ENCODE measurements around the gene TMEM186. TPM values are rescaled to one million over a fixed set of nuclear protein-coding genes. Genes with fewer than 3 reads are reported as not detected.
"Not testable (repeated sequence)": the region's sequence is repeated elsewhere in the genome, so short reads cannot be mapped to it uniquely, and the experiment has no call there.

The TMEM186 gene
- total and polyA plus RNA-seq, 2 experiments from 2014 or later, result 8.3 to 14.8 TPM

DNA sequence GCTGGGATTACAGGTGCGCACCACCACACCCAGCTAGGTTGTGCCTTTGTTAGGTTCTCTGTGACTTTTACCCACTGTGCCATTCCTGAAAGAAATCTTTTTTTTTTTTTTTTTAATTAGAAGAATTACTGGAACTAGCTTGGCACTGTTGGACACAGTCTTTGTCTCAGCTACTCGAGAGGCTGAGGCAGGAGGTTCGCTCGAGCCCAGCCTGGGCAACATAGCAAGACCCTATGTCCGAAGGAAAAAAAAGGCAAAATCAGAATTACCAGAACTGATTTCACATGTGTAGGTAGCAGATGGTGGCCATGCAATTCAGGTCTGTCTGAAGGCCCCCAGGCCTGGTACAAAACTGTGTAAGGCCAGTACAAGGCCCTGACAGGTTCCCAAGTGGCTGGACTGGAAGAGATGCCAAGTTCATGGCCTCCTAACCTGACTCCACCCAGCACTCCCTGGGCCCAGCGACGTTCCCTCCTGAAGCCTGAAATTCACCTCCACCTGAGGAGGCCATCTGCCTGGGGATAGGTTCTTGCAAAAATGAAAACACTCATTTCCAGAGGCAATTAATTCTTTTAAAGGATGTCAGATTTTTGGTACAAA is 48.4 kb upstream of the TMEM186 start (continued):
- TF ChIP-seq, protein P1, sequence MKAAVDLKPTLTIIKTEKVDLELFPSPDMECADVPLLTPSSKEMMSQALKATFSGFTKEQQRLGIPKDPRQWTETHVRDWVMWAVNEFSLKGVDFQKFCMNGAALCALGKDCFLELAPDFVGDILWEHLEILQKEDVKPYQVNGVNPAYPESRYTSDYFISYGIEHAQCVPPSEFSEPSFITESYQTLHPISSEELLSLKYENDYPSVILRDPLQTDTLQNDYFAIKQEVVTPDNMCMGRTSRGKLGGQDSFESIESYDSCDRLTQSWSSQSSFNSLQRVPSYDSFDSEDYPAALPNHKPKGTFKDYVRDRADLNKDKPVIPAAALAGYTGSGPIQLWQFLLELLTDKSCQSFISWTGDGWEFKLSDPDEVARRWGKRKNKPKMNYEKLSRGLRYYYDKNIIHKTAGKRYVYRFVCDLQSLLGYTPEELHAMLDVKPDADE (IDR thresholded peaks at IDR 0.05), result no peak
- no peak for TF ChIP-seq NANOG (IDR thresholded peaks at IDR 0.05; ENCODE audit: borderline replicate concordance)
- TF ChIP-seq CREB1 (CRISPR knock-in tag; IDR thresholded peaks at IDR 0.05; ENCODE audit: low read depth), result no peak
- no peak for TF ChIP-seq POLR2AphosphoS5 (IDR thresholded peaks at IDR 0.05; ENCODE audit: low read depth)
- no peak for TF ChIP-seq JUNB (IDR thresholded peaks at IDR 0.05; ENCODE audit: unreplicated experiment)
- TF ChIP-seq STAT1 (IDR thresholded peaks at IDR 0.05; ENCODE audit: unreplicated experiment), result no peak
- TF ChIP-seq ZNF114 (CRISPR knock-in tag; IDR thresholded peaks at IDR 0.05), result no peak

DNA sequence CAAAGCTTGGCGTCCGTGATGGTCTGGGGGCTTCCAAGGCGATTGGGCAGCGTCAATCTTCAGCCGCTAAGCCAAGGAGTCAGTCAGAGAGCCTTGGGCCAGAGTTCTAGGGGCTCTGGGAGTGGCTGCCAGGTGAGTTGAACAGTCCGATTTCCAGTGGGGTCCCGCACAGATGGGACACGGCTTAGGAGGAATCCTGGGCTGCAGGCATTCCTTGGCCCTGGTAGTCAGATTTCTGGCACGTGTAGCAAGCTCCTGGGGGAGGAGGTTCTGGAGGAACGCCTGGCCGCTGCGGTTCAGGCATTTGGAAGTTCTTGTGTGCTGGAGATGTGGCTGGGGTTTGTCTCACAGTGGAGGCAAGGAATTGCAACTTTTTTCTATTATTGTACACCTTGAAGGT is 45.9 kb upstream of the TMEM186 start:
- H3K9me2 ChIP-seq (ENCODE audit: insufficient read depth); H3K4me3 ChIP-seq; H3K27ac ChIP-seq (ENCODE audit: low read depth); H3K4me2 ChIP-seq; H4K20me1 ChIP-seq (replicated peaks; ENCODE audit: insufficient read depth); ATAC-seq; H2AFZ ChIP-seq; DNase-seq (ENCODE audit: low spot score); H3K9me3 Mint-ChIP-seq; H3K27me3 ChIP-seq (ENCODE audit: insufficient read depth); H3K36me3 ChIP-seq (ENCODE audit: insufficient read depth); H3F3A ChIP-seq (replicated peaks; ENCODE audit: low read depth); H3K4me3 Mint-ChIP-seq: not testable (repeated sequence)
- Mint-ChIP-seq H3K27me3 (ENCODE audit: insufficient read depth, low read depth, poor library complexity) (peaks cover 18% of the 10 kb centered on the region), H3K27ac (0 out of 2 replicates have a peak overlapping the region, but pooled peaks have one; percentile 21), H3K36me3 (ENCODE audit: low read depth) (peaks cover 18% of the 10 kb centered on the region), H3K4me1 (peaks cover 32% of the 10 kb centered on the region)
- H3K4me1 ChIP-seq (ENCODE audit: insufficient read depth), result peaks cover 13% of the 10 kb centered on the region
- peaks cover 31% of the 10 kb centered on the region for H3K79me2 ChIP-seq (replicated peaks; ENCODE audit: insufficient read depth)

DNA sequence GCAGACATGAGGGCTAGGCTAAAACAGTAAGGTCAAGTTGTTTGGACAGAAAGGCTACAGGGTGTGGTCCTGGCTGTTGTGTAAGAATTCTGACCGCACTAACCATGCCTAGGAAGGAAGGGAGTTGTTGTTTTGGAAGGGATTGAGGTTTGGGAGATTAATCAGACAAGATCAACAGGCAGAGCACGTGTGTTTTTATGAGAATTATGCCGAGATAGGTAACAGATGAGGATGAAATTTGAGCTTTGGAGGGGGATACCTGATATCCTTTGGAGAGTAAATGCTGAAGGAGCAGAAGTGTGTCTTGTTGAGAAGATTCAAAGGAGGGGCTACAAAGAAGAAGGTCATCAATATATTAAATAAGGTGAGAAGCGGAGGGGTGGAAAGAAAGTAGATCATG is 44.6 kb upstream of the TMEM186 start:
- H4K20me1 ChIP-seq (replicated peaks; ENCODE audit: insufficient read depth); H3K9me2 ChIP-seq (ENCODE audit: insufficient read depth); H3K27ac ChIP-seq (ENCODE audit: low read depth); H3K4me3 ChIP-seq; H3K9me3 Mint-ChIP-seq; DNase-seq (ENCODE audit: low spot score); H2AFZ ChIP-seq; ATAC-seq; H3K4me3 Mint-ChIP-seq; H3K36me3 ChIP-seq (ENCODE audit: insufficient read depth); H3K27me3 ChIP-seq (ENCODE audit: insufficient read depth); H3K4me2 ChIP-seq; H3K27ac Mint-ChIP-seq; H3F3A ChIP-seq (replicated peaks; ENCODE audit: low read depth): not testable (repeated sequence)
- Histone ChIP-seq H3K4me1 (ENCODE audit: insufficient read depth) (peaks cover 22% of the 10 kb centered on the region), H3K79me2 (replicated peaks; ENCODE audit: insufficient read depth) (peaks cover 41% of the 10 kb centered on the region)
- peaks cover 14% of the 10 kb centered on the region for H3K27me3 Mint-ChIP-seq (ENCODE audit: insufficient read depth, low read depth, poor library complexity)
- peaks cover 32% of the 10 kb centered on the region for H3K4me1 Mint-ChIP-seq
- H3K36me3 Mint-ChIP-seq (ENCODE audit: low read depth), result peaks cover 15% of the 10 kb centered on the region

DNA sequence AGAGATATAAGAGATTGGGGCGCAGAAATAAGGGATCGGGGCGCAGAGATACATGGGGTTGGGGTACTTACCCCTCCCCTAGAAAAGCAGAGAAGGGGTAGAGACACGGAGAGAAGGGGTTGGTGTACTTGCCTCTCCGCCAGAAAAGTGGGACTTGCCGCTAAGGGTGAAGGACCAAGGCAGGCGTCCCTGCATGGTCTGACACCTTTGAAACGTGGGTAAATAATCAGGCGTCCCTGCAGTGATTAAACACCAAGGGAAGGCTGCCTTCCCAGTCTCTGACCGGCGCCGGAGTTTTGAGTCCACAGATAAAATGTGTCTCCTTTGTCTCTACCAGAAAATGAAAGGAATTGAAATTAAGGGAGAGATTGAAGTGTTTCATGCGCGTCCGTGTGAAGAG is 40.2 kb upstream of the TMEM186 start:
- not testable (repeated sequence) for H3K4me3 ChIP-seq; H3K9me3 Mint-ChIP-seq; H4K20me1 ChIP-seq (replicated peaks; ENCODE audit: insufficient read depth); H3K36me3 Mint-ChIP-seq (ENCODE audit: low read depth); H2AFZ ChIP-seq; H3K27me3 ChIP-seq (ENCODE audit: insufficient read depth); H3F3A ChIP-seq (replicated peaks; ENCODE audit: low read depth); H3K4me3 Mint-ChIP-seq; H3K36me3 ChIP-seq (ENCODE audit: insufficient read depth); H3K27me3 Mint-ChIP-seq (ENCODE audit: insufficient read depth, low read depth, poor library complexity); H3K27ac Mint-ChIP-seq; H3K9me2 ChIP-seq (ENCODE audit: insufficient read depth); ATAC-seq; DNase-seq (ENCODE audit: low spot score)
- H3K79me2 ChIP-seq (replicated peaks; ENCODE audit: insufficient read depth), result peaks cover 33% of the 10 kb centered on the region
- H3K4me2 ChIP-seq, result peak overlapping the region; percentile 46; the same call in 1 of the 2 replicates
- peak overlapping the region; percentile 74 for H3K27ac ChIP-seq (ENCODE audit: low read depth)
- peaks cover 22% of the 10 kb centered on the region for H3K4me1 Mint-ChIP-seq
- H3K4me1 ChIP-seq (ENCODE audit: insufficient read depth), result peaks cover 33% of the 10 kb centered on the region

DNA sequence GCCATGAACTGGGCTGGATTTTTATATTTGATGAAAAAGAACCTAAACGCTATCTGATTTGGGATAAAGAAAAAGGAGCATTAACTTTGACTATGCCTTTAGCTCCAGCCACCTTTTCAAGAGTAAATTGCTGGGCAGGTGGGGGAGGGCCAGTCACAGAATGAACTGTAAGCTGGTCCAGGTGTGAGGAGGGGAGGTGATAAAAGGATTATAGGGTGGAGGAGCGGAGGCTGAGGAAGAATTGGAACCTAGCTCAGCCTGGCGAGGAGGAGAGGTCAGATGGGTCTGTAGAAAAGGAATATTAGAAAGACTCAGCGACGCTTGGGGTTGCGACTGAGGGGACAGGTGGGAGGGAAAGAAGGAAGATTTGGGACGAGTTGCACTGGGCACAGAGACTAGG is 39.4 kb upstream of the TMEM186 start:
- H3K27ac ChIP-seq (ENCODE audit: low read depth); H3K36me3 Mint-ChIP-seq (ENCODE audit: low read depth); H3K27me3 ChIP-seq (ENCODE audit: insufficient read depth); H3K4me3 ChIP-seq; H3K9me3 Mint-ChIP-seq; DNase-seq (ENCODE audit: low spot score); H4K20me1 ChIP-seq (replicated peaks; ENCODE audit: insufficient read depth); H3K9me2 ChIP-seq (ENCODE audit: insufficient read depth); H3F3A ChIP-seq (replicated peaks; ENCODE audit: low read depth); H3K36me3 ChIP-seq (ENCODE audit: insufficient read depth); ATAC-seq; H3K4me3 Mint-ChIP-seq; H2AFZ ChIP-seq; H3K27ac Mint-ChIP-seq: not testable (repeated sequence)
- Histone ChIP-seq H3K4me2 (peak overlapping the region; percentile 46; the same call in 1 of the 2 replicates), H3K79me2 (replicated peaks; ENCODE audit: insufficient read depth) (peaks cover 33% of the 10 kb centered on the region), H3K4me1 (ENCODE audit: insufficient read depth) (peaks cover 36% of the 10 kb centered on the region)
- H3K4me1 Mint-ChIP-seq, result peaks cover 23% of the 10 kb centered on the region
- H3K27me3 Mint-ChIP-seq (ENCODE audit: insufficient read depth, low read depth, poor library complexity), result peaks cover 10% of the 10 kb centered on the region

Data from GM23338 (cell line).